NCI-H1048 (cell line): ENCODE data around the gene P4HA1.

Source experiments
- DNase-seq: peaks from one replicate; lab custom pipeline; 2025; lab: John Stamatoyannopoulos, UW

P4HA1 gene

DNA sequence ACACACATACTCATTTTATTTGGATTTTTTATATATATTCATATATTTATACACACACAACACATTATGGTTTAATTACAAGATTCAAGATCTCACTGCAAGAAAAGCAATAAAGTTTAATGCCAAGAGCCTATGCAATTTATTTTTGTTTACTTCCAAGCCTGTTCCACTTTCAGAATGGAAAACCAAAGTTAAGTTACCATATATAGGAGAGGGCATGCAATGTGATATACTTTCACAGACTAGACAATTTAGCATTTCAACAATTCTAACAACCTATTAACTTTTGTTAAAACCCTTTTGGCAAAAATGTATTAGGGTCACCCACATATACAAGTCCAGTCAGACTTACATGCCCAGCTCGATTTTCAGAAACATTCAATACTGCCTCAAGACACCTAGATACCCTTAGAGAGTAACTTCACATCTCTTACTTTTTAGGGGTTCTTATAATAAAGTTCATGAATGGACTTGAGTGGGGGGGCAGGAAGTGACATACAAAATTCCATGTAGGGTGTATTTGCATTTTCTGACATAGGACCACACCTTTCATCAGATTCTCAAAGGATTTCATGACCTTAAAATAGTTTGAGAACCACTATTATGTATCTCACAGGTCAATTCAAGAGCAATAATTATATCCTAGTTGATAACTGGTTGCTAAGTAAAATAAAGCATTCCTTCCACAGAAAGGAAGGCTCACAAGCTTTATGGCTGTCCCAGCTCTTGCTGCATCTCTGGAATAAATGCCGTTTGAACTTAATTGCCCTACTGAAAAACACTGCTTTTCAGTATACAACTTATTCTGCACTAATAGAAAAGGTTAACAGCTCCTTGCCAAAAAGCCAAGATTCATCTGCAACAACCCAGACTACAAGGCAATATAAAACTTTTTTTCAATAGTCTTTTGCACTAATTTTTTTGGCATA, 2.5 kb downstream of the P4HA1 start:
- no peak for DNase-seq

DNA sequence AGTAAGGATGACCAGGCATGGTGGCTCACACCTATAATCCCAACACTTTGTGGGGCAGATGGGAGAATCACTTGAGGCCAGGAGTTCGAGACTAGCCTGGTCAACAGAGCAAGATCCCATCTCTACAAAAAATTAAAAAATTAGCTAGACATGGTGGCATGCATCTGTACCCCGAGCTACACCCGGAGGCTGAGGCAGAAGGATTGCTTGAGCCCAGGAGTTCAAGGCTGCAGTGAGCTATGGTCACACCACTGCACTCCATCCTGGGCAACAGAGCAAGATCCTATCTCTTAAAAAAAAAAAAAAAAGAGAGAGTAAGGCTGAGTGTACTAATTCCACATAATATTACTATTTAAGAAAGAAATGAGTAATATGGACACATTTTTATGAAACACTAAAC, 3.8 kb downstream of the P4HA1 start:
- no peak for DNase-seq

GRCh38 chr10:73088304-73088703, 8.4 kb downstream of the P4HA1 start:
- no peak for DNase-seq

- no peak for DNase-seq
Observed at GRCh38 chr10:73086816-73087215, 9.8 kb downstream of the P4HA1 start.

DNA sequence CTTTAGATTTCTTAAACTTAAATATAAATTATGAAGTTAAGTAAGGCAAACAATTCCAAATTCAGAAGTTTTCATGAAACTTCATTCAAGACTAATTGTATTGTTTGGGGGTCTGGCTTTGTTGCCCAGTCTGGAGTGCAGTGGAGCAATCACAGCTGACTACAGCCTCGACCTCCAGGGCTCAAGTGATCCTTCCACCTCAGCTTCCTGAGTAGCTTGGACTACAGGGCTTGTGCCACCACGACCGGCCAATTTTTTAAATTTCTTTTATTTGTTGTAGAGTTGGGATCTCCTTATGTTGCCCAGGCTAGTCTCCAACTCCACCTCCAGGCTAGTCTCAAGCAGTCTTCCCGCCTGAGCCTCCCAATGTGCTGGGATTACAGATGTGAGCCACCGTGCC, 12.5 kb downstream of the P4HA1 start:
- no peak for DNase-seq

GRCh38 chr10:73083221-73083620, 13.4 kb downstream of the P4HA1 start:
- no peak for DNase-seq

GRCh38 chr10:73079779-73080541, 16.7 kb downstream of the P4HA1 start:
- DNase-seq: no peak

GRCh38 chr10:73076360-73077183, 20.1 kb downstream of the P4HA1 start:
- no peak for DNase-seq

- no peak for DNase-seq
Observed at GRCh38 chr10:73075829-73076228, 20.8 kb downstream of the P4HA1 start.

GRCh38 chr10:73073627-73074026, 23.0 kb downstream of the P4HA1 start:
- DNase-seq: no peak

- no peak for DNase-seq
Observed at GRCh38 chr10:73065441-73065840, 31.2 kb downstream of the P4HA1 start.

DNA sequence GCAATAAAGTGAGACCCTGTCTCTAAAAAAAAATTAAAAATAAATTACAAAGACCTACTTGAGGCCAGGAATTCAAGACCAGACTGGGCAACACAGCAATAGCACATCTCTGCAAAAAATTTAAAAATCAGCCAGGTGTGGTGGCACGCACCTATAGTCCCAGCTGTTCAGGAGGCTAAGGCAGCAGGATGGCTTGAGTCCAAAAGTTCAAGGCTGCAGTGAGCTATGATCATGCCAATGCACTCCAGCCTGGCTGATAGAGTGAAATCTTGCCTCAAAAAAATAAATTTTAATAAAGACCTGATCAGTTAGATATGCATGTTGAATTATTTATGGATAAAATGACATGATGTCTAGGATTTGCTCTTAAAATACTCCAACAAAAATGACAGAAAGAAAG, 34.9 kb downstream of the P4HA1 start:
- DNase-seq: no peak

- peak; percentile 24 for DNase-seq
Observed at GRCh38 chr10:73060738-73061635, 35.7 kb downstream of the P4HA1 start.

- DNase-seq: no peak
Observed at GRCh38 chr10:73060173-73060572, 36.5 kb downstream of the P4HA1 start.

DNA sequence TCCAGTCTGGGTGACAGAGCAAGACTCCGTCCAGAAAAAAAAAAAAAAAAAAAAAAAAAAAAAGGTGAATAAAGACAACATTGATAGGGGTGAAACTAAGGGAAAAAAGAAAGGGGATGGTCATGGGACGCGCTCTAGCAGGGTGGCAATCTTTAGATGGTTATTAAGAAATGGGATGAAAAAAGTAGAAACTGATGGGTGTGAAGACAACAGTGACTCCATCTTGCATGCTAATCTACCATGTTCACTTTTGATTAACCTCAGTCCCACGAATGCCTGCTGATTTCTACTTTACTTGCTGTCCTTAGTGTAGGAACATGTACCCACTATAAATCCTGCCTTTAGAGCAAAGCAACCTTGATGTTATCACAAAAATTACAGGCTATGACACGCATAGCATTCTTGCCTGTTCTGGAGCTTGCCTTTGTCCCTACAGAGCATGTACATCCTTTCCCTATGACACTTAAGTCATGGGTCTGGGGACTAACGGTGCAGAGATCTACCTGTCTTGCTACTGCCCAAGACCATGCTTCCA, 38.5 kb downstream of the P4HA1 start:
- DNase-seq: no peak

GRCh38 chr10:73054286-73054685, 42.4 kb downstream of the P4HA1 start:
- DNase-seq: no peak

- no peak for DNase-seq
Observed at GRCh38 chr10:73053275-73053674, 43.4 kb downstream of the P4HA1 start.

- DNase-seq: no peak
Observed at GRCh38 chr10:73044378-73045285, 52.0 kb downstream of the P4HA1 start.

DNA sequence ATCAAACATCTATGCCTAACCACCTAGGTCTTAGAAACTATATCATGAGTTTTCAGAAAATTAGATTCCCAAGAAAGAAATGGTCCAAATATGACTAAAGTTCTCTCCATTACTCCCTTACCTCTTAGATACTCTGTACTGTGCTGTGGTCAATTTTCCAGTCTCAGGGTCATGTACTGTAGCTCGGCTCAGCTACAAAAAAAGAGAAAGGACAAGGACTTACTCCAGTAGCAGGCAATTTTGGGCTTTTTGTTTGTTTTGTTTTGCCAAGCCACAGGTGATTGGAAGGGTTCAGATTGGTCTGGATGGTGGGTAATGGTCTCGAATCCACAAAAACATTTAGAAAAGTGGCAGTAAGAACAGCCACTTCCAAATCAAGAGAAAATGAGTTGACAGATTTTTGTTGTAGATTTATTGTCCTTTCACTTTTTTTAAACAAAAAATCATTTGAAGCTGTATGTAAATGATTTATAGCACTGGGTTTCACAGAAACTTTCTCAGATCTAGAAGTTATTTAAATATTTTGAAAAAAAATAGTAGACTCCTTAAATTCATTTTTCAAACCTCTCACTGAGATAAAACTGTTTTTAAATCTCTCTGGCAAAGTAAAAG, 52.8 kb downstream of the P4HA1 start:
- DNase-seq: no peak
